Activated T-helper 1 cell treated with anti-CD3 and anti-CD28 coated beads, Interleukin-12 subunit alpha, Interleukin-12 subunit beta, Interleukin-2, Interleukin-4 antibody, amounts not matched to agents 30 ng/mL and 10 ng/mL and 1 ng/mL, durations not matched to agents 14 hours and 24 hours and 36 hours (primary cell): ENCODE measurements around the gene FASN. TPM values are rescaled to one million over a fixed set of nuclear protein-coding genes. Genes with fewer than 3 reads are reported as not detected.

Experiments
- DNase-seq: peaks from one replicate; pipeline ENCODE4 v3.0.0; 2021; ENCODE audit warnings: low spot score
- H3K27ac Mint-ChIP-seq: one replicate; pipeline ENCODE4 v1.8.0; 2021; ENCODE audit warnings: mild to moderate bottlenecking, mixed read lengths
- H3K27me3 Mint-ChIP-seq: one replicate; pipeline ENCODE4 v1.8.0; 2022; ENCODE audit warnings: mild to moderate bottlenecking, moderate library complexity, mixed read lengths; ENCODE audit not compliant: insufficient read depth
- H3K36me3 Mint-ChIP-seq: one replicate; pipeline ENCODE4 v1.8.0; 2021; ENCODE audit warnings: low read depth, mixed read lengths
- H3K4me1 Mint-ChIP-seq: one replicate; pipeline ENCODE4 v1.8.0; 2021; ENCODE audit warnings: low read depth, mixed read lengths
- H3K4me3 Mint-ChIP-seq: one replicate; pipeline ENCODE4 v1.8.0; 2021; ENCODE audit warnings: mild to moderate bottlenecking, moderate library complexity, mixed read lengths
- H3K9me3 Mint-ChIP-seq: one replicate; pipeline ENCODE4 v1.8.0; 2021; ENCODE audit warnings: mixed read lengths
- intact Hi-C: fragments of 100-400 bp; cut with micrococcal nuclease; formaldehyde crosslinking; loops from one replicate; pipeline ENCODE4 v1.15.1; 2024
- total RNA-seq: library from RNA; stranded (reverse); gene quantifications from 2 replicates; pipeline ENCODE4 v1.2.3, GENCODE V29; 2022

The FASN gene
- total RNA-seq, 1 donor from 2014 or later = 421 TPM

DNA sequence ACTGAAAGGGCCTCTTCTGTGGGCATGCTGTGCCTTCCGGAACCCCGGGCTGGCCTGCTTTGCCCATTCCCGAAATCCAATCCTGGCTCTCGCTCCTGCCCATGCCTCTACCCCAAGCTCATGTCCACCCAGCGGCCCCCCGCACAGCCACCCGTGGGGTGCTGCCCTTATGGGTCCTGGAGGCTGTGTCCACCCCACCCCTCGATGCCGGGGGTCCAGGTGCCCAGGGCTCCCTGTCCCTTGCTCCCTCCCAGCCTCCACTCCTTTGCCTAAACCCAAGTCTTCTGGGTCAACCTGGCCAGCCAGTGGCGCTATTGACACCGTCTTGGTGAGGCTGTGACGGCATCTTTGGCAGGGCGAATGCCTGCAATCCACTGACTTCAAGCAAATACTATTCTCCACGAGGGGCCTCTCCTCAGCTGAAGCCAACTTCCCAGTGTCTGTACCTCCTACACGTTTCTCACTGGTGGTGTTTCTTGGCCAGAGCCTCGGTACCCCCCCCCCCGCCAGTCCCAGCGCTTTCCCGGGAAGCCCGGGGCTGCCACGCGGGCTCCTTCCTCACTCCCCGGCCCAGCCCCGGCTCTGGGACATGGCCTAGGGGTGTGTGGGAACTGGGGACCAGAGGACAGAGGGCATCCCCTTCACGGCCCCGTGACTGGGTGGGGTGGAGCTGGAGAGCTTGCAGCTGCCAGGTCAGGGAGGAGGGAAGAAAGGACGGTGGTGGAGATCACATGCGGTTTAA, 20.2 kb downstream of the FASN start:
- Mint-ChIP-seq H3K4me1 (no peaks in the 10 kb centered on the region), H3K27ac (no peak overlapping the region), H3K36me3 (peaks cover 6% of the 10 kb centered on the region), H3K4me3 (no peak overlapping the region), H3K27me3 (peaks cover 7% of the 10 kb centered on the region), H3K9me3 (no peaks in the 10 kb centered on the region)
- intact Hi-C loops = no loop called here
- no peak for DNase-seq

DNA sequence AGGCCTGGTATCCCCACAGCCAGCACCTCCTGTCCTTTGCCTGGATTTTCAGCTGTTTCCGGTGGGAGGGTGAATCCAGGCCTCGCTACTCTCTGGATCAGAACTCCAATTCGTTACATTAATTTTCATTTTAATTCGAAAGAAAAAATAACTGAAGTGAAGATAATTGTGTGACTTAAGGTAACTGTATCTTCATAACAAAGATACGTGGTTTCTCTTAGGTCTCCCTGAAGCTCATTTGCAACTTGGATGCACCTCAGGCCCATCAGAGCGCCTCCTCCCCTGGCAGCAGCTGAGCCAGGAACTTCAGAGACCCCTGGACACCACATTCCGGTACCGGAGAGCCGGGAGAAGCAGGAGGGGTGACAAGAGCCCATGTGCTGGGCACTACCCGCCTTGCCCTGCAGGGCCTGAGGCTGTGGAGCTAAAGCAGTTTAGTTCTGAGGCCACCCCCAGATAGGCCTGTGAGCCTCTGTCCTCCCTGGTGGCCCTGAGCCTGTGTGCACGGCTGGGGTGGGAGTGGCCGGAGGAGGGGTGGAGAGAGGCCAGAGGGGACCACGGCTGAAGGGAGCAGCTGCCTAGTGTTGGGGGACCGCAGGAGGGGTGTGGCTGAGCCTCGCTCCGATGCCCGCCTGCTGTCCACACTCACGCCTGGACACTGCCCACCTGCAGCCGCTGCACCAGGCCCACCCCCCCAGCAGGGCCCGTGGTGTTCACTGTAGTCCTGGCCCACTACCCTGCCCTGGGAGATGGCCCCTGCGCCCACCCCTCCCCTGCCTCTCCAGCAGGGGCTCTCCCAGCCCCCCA, 21.0 kb downstream of the FASN start:
- Mint-ChIP-seq H3K27ac (no peak overlapping the region), H3K36me3 (peaks cover 6% of the 10 kb centered on the region), H3K4me1 (no peaks in the 10 kb centered on the region), H3K9me3 (no peaks in the 10 kb centered on the region), H3K4me3 (no peak overlapping the region), H3K27me3 (peaks cover 7% of the 10 kb centered on the region)
- intact Hi-C loops = no loop called here
- DNase-seq = no peak

DNA sequence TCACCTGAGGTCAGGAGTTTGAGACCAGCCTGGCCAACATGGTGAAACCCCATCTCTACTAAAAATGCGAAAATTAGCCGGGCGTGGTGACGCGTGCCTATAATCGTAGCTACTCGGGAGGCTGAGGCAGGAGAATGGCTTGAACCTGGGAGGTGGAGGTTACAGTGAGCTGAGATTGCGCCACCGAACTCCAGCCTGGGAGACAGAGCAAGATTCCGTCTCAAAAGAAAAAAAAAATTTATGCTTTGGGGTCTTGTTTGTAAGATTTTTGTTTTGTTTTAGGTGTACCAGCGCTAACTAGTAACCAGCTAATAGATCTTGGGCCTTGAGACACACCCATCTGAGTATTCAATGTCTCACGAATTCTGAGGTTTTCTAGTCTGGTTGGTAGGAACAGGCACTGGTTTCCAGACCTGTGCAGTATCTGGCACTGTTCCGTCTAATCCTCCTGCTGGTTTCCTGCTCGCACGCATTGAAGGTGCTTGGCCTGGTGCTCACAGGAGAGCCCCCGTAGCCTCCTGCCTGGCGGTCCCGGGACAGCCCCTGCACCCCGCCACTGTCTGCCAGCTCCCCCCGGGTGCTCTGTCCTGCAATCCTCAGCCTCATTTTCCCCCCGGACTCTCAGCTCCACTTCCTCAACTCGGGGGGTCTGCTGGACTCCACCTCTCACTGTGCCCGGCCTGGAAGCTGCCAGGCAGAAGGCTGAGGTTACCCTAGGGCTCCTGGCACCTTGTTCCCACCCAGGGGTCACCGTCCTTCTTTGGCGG, 21.8 kb downstream of the FASN start:
- H3K36me3 Mint-ChIP-seq = peaks cover 6% of the 10 kb centered on the region
- H3K4me3 Mint-ChIP-seq = no peak overlapping the region
- H3K27ac Mint-ChIP-seq = no peak overlapping the region
- intact Hi-C loops = no loop called here
- H3K4me1 Mint-ChIP-seq = no peaks in the 10 kb centered on the region
- no peaks in the 10 kb centered on the region for H3K9me3 Mint-ChIP-seq
- H3K27me3 Mint-ChIP-seq = peaks cover 7% of the 10 kb centered on the region
- no peak for DNase-seq

DNA sequence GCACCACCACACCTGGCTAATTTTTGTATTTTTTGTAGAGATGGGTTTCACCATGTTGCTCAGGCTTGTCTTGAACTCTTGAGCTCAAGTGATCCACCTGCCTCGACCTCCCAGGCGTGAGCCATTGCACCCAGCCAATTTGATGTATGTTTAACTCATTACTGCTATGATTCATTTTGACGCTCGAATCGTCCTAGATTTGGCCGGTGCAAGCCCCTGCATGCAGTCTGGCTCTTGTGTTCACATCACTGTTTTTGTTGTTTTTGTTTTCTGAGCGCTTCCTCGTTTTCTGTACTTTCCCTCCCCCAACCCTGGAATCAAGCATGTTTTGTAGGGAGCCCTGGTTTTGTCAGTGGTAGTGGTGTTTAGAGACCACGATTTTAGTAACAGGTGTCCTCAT, 24.6 kb downstream of the FASN start:
- peaks cover 7% of the 10 kb centered on the region for H3K27me3 Mint-ChIP-seq
- no peak overlapping the region for H3K4me3 Mint-ChIP-seq
- H3K36me3 Mint-ChIP-seq = peaks cover 3% of the 10 kb centered on the region
- intact Hi-C loops = no loop called here
- no peaks in the 10 kb centered on the region for H3K9me3 Mint-ChIP-seq
- DNase-seq = no peak
- no peak overlapping the region for H3K27ac Mint-ChIP-seq
- no peaks in the 10 kb centered on the region for H3K4me1 Mint-ChIP-seq

DNA sequence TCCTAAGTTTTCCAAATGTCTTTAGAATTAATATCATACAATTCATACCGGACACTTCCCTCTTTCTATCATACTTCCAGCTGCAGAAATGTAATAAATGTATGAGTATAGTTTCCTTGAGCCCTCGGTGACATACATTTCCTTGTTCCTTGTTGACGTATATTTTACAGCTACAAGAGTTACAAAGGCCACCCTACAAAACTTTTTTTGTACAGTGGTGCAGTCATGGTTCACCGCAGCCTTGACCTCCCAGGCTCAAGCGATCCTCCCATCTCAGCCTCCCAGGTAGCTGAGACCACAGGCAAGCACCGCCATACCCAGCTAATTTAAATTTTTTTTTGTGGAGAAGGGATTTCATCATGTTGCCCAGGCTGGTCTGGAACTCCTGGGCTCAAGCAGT, 25.2 kb downstream of the FASN start:
- Mint-ChIP-seq H3K27me3 (peaks cover 7% of the 10 kb centered on the region), H3K36me3 (no peaks in the 10 kb centered on the region), H3K4me1 (no peaks in the 10 kb centered on the region), H3K9me3 (no peaks in the 10 kb centered on the region), H3K4me3 (no peak overlapping the region), H3K27ac (no peak overlapping the region)
- intact Hi-C loops = no loop called here
- no peak for DNase-seq

DNA sequence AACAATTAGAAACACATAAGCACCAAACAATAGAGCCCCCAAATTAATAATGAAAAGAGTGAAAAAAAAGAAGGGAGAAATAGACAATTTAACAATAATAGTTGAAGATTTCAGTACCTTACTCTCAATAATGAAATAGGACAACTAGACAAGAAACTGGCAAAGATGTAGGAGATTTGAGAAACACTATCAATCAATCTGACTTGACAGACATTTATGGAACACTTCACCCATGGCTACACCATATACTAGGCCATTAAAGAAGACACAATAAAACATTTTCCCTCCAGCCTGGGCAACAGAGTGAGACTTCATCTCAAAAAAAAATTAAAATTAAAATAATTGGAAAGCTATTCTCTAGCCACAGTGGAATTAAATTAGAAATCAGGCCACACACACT, 27.4 kb downstream of the FASN start:
- no peak overlapping the region for H3K27ac Mint-ChIP-seq
- no peak for DNase-seq
- H3K4me1 Mint-ChIP-seq = no peaks in the 10 kb centered on the region
- intact Hi-C loops = no loop called here
- no peak overlapping the region for H3K4me3 Mint-ChIP-seq
- peaks cover 2% of the 10 kb centered on the region for H3K36me3 Mint-ChIP-seq
- no peaks in the 10 kb centered on the region for H3K9me3 Mint-ChIP-seq
- H3K27me3 Mint-ChIP-seq = peaks cover 7% of the 10 kb centered on the region

DNA sequence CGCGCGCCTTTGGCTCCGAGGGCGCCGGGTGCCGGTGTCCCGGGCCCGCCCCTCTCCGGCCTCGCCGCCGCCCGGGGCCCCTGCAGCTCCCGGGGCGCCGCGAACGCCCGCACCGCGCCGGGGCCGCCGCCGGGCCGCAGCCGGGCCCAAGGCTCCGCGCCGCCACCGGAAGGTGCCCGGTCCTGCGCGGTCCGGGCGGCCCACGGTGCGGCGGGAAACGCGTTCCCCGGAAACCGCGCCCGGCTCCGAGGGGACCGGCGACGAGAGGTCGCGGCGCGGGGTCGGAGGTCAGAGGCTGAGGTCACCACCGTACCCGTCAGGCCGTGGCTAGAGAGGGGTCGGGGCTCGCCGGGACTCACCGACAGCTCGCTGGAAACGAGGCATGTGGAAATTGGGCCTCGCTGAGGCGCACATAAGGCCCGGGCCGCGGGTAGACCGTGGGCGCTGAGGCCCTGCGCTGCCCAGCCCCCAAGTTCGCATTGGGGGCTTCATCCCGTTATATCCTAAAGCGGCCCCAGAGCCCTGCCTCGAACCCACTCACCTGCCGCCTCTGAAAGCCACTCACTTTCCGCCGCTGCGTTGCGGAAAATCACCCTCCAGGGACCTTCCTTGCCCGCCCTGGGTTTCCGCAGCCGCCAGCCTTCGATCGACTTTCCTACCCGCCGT, 32.3 kb downstream of the FASN start, which contains the start of gene DUS1L:
TSS of gene DUS1L (minus strand) at position 167 of the 666 bp plus-strand sequence. CDS start 745 bp downstream, outside the sequence.
- Mint-ChIP-seq H3K9me3 (no peaks in the 10 kb centered on the region), H3K27ac (peak within 1 kb of the TSS; percentile 83), H3K4me1 (no peaks in the 10 kb centered on the region), H3K4me3 (peak within 1 kb of the TSS; percentile 86), H3K36me3 (peaks cover 4% of the 10 kb centered on the region), H3K27me3 (no peaks in the 10 kb centered on the region)
- intact Hi-C loops = loop anchor here (1.0 to 5.0 kb wide), 2 partner anchors 14 to 43 kb away; partner anchors contain the start of genes CENPX, GPS1, LRRC45 and RFNG
- DNase-seq = peak; percentile 71

DNA sequence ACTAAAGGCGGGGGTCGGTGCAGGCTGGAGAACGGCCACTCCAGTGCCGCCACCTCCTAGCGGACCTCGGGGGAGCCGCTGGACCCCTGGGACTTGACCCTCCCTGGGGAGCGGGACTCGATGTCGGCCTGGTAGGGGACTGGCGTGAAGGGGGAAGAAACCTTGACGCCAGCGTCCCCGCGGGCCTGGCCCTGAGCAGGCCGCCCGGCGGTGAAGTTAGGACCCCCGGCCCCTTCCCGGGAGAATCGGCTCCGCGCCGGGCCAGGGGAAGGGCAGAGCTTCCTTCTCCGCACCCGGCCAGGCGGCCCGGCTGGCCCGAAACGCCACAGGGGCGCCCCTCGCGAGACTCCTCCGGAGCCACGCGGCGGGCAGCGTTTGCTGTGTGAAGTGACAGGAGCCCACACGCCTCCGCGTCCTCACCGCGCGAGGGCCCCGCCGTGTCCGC, 32.8 kb downstream of the FASN start:
- H3K4me3 Mint-ChIP-seq = peak overlapping the region; percentile 77
- intact Hi-C loops = loop anchor here (5.0 kb wide), 1 partner anchor 43 kb away; the partner anchor contains the start of genes CENPX and LRRC45
- H3K4me1 Mint-ChIP-seq = no peaks in the 10 kb centered on the region
- peaks cover 4% of the 10 kb centered on the region for H3K36me3 Mint-ChIP-seq
- no peaks in the 10 kb centered on the region for H3K27me3 Mint-ChIP-seq
- H3K9me3 Mint-ChIP-seq = no peaks in the 10 kb centered on the region
- H3K27ac Mint-ChIP-seq = no peak overlapping the region
- DNase-seq = peak; percentile 18

DNA sequence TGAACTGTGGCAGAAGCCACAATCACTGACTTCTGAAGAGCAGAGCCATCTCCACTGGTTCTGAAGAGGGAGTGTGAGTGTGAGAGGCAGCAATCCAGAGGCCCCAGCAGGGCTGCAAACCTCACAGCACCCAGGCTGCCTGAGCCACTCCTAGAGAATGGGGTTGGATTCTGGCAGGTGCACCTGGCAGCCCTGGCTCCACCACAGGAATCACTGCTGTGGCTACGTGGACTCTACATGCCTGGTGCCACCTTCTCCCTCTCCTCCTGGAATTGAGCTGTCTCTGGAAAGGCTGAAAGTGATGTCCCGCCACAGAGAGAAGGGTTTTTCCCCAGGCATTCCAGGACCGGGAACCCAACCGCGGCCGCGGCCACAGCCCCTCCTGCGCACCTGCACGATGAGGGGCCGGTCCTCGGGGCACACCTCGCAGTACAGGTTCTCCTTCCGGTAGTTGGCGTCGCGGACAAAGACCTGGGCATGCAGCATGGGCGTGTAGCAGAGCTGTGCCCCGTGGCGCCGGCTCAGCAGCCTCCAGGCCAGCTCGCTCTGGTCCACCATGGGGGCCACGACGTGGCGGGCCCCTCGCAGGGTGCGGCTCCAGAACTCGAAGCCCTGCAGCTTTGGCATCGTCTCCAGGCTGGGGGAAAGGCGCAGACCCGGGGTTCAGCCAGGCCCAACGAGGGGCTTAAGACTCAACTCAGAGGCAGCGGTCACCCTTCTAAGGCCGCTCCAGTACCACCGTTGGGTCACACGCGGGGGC, 33.4 kb downstream of the FASN start:
- no peaks in the 10 kb centered on the region for H3K9me3 Mint-ChIP-seq
- DNase-seq = no peak
- no peaks in the 10 kb centered on the region for H3K4me1 Mint-ChIP-seq
- H3K27me3 Mint-ChIP-seq = no peaks in the 10 kb centered on the region
- H3K36me3 Mint-ChIP-seq = peaks cover 6% of the 10 kb centered on the region
- intact Hi-C loops = loop anchor here (5.0 kb wide), 1 partner anchor 42 kb away; the partner anchor contains the start of genes CENPX and LRRC45
- peak overlapping the region; percentile 40 for H3K27ac Mint-ChIP-seq
- H3K4me3 Mint-ChIP-seq = peak overlapping the region; percentile 77

DNA sequence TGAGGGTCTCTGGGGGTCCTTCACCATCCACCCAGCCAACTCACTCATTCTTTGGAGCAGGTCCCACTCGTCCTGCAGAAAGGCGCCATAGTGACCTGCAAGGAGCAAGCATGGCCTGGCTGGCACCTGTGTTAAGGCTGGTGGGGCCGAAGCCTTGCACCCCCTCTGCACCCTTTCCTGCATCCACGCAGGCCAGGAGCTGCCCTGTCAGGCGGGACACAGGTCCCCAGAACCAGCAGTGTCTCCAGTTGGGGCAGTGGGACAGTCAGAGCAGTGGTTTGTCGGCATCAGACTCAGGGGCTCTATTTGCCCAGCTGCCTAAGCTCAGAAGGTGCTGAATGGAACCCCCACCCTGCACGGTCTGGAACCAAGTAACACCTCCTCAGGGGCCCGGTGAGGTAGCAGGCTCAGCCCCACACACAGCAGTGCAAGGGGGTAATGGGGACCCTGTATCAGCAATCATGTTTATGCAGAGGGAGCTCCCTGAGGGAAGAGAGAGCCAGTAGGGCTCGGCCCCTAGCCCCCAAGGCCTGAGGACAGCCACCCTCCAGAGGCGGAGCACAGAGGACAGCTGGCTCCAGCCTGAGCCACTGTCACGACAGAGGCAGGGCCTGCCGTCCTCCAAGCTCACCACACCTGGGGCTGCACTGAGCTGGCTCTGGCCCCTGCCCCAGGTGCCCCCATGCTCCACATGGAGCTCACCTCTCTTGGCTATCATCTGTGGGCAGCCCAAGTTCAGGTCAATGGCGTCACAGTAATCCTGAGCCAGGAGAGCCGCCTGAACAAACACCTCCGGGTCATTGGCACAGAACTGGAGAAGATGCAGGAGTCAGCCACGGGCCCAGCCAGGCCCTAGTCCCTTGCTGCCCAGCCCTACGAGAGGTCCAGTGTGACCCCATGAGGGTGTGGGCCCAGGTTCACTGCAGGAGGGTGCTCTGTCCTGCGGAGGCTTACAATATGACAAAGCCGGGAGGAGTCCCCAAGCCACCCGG, 34.3 kb downstream of the FASN start:
- Mint-ChIP-seq H3K9me3 (no peaks in the 10 kb centered on the region), H3K36me3 (peaks cover 6% of the 10 kb centered on the region)
- intact Hi-C loops = no loop called here

DNA sequence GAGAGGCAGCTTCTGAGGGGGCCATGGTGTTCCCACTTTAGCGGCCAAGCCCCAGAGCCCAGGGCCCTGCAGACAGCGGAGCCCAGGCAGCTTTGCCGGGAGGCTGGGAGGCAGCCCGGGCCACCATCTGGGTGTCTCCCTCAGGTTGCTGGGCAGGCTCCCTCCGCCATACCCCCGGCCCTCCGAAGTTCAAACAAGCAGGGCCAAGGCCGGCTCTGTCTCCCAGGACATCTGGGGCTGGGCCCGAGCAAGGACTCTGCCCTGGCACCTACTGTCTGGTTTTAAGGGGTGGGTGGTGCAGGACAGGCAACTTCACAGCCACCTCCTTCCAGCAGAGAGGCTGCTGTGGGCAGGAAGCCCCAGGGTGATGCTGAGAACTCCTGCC, 35.1 kb downstream of the FASN start:
- Mint-ChIP-seq H3K36me3 (peaks cover 6% of the 10 kb centered on the region), H3K9me3 (no peaks in the 10 kb centered on the region), H3K4me1 (no peaks in the 10 kb centered on the region), H3K27ac (no peak overlapping the region), H3K4me3 (no peak overlapping the region), H3K27me3 (no peaks in the 10 kb centered on the region)
- intact Hi-C loops = no loop called here
- DNase-seq = no peak

More for the DNA sequence above, 34.3 kb downstream of the FASN start:
- H3K27ac Mint-ChIP-seq = no peak overlapping the region
- peak overlapping the region; percentile 77 for H3K4me3 Mint-ChIP-seq
- no peaks in the 10 kb centered on the region for H3K27me3 Mint-ChIP-seq
- no peak for DNase-seq
- no peaks in the 10 kb centered on the region for H3K4me1 Mint-ChIP-seq
